Progenitor cell of endocrine pancreas (in vitro differentiated cells): ENCODE results near the gene HOXD4. TPM values are rescaled to one million over a fixed set of nuclear protein-coding genes. Genes with fewer than 3 reads are reported as not detected.

ENCODE experiments used
- DNase-seq: peaks from one replicate; pipeline ENCODE4 v3.0.0; 2021; ENCODE audit warnings: low spot score; ENCODE audit not compliant: unreplicated experiment
- H3K27ac Mint-ChIP-seq: 2 replicates; pipeline ENCODE4 v1.8.0; 2021; ENCODE audit warnings: mild to moderate bottlenecking, moderate library complexity, mixed read lengths
- H3K27me3 Mint-ChIP-seq: 2 replicates; pipeline ENCODE4 v1.8.0; 2021; ENCODE audit warnings: mixed read lengths
- H3K36me3 Mint-ChIP-seq: 2 replicates; pipeline ENCODE4 v1.8.0; 2022; ENCODE audit warnings: mixed read lengths; ENCODE audit not compliant: insufficient read depth
- H3K4me1 Mint-ChIP-seq: 2 replicates; pipeline ENCODE4 v1.8.0; 2021; ENCODE audit warnings: low read depth, mixed read lengths
- H3K4me3 Mint-ChIP-seq: 2 replicates; pipeline ENCODE4 v1.8.0; 2021; ENCODE audit warnings: low read depth, mild to moderate bottlenecking, moderate library complexity, mixed read lengths
- H3K9me3 Mint-ChIP-seq: 2 replicates; pipeline ENCODE4 v1.8.0; 2021; ENCODE audit warnings: low read depth, mixed read lengths
- CTCF ChIP-seq: fragments of 200-600 bp; sonication (generic); IDR thresholded peaks from one replicate; pipeline ENCODE4 v1.5.0; 2021; ENCODE audit warnings: antibody characterized with exemption, mild to moderate bottlenecking; ENCODE audit not compliant: unreplicated experiment
- total RNA-seq: library from RNA; stranded (reverse); gene quantifications from 2 replicates; pipeline ENCODE4 v1.2.1, GENCODE V29; 2021

HOXD4 gene
- total RNA-seq, 1 donor from 2014 or later: not detected

- TF ChIP-seq CTCF: no peak
- H3K4me3 Mint-ChIP-seq: no peak overlapping the region
- H3K27ac Mint-ChIP-seq: no peak overlapping the region
- H3K4me1 Mint-ChIP-seq: peaks cover 3% of the 10 kb centered on the region
- peaks cover 92% of the 10 kb centered on the region for H3K27me3 Mint-ChIP-seq
- no peaks in the 10 kb centered on the region for H3K36me3 Mint-ChIP-seq
- H3K9me3 Mint-ChIP-seq: no peaks in the 10 kb centered on the region
- DNase-seq: no peak
These were observed 39.4 kb upstream of the HOXD4 start for GRCh38 chr2:176111846-176112374.

GRCh38 chr2:176112375-176113302, 38.7 kb upstream of the HOXD4 start:
- no peaks in the 10 kb centered on the region for H3K9me3 Mint-ChIP-seq
- no peaks in the 10 kb centered on the region for H3K36me3 Mint-ChIP-seq
- TF ChIP-seq CTCF: no peak
- H3K4me1 Mint-ChIP-seq: no peaks in the 10 kb centered on the region
- H3K27ac Mint-ChIP-seq: no peak overlapping the region
- H3K27me3 Mint-ChIP-seq: peaks cover 95% of the 10 kb centered on the region
- DNase-seq: no peak
- H3K4me3 Mint-ChIP-seq: no peak overlapping the region

GRCh38 chr2:176114120-176114929, 37.0 kb upstream of the HOXD4 start:
- Mint-ChIP-seq H3K4me1 (no peaks in the 10 kb centered on the region), H3K9me3 (no peaks in the 10 kb centered on the region), H3K36me3 (no peaks in the 10 kb centered on the region), H3K27me3 (peaks cover 99% of the 10 kb centered on the region), H3K27ac (no peak overlapping the region), H3K4me3 (no peak overlapping the region)
- no peak for DNase-seq
- no peak for TF ChIP-seq CTCF

- H3K27ac Mint-ChIP-seq: no peak overlapping the region
These were observed 36.3 kb upstream of the HOXD4 start for GRCh38 chr2:176114930-176115625.

More at GRCh38 chr2:176114930-176115625, 36.3 kb upstream of the HOXD4 start:
- no peaks in the 10 kb centered on the region for H3K4me1 Mint-ChIP-seq
- TF ChIP-seq CTCF: no peak
- peaks cover 99% of the 10 kb centered on the region for H3K27me3 Mint-ChIP-seq
- DNase-seq: no peak
- H3K9me3 Mint-ChIP-seq: no peaks in the 10 kb centered on the region
- no peaks in the 10 kb centered on the region for H3K36me3 Mint-ChIP-seq
- no peak overlapping the region for H3K4me3 Mint-ChIP-seq
